GM21528 (cell line): ENCODE data around the gene AHI1.

Experiments used
- ATAC-seq: cut with Tn5 transposase; IDR thresholded peaks from one replicate; pipeline ENCODE4 v1.9.1; 2021; ENCODE audit warnings: mild to moderate bottlenecking, moderate library complexity; ENCODE audit not compliant: unreplicated experiment, low FRiP score

The AHI1 gene

DNA sequence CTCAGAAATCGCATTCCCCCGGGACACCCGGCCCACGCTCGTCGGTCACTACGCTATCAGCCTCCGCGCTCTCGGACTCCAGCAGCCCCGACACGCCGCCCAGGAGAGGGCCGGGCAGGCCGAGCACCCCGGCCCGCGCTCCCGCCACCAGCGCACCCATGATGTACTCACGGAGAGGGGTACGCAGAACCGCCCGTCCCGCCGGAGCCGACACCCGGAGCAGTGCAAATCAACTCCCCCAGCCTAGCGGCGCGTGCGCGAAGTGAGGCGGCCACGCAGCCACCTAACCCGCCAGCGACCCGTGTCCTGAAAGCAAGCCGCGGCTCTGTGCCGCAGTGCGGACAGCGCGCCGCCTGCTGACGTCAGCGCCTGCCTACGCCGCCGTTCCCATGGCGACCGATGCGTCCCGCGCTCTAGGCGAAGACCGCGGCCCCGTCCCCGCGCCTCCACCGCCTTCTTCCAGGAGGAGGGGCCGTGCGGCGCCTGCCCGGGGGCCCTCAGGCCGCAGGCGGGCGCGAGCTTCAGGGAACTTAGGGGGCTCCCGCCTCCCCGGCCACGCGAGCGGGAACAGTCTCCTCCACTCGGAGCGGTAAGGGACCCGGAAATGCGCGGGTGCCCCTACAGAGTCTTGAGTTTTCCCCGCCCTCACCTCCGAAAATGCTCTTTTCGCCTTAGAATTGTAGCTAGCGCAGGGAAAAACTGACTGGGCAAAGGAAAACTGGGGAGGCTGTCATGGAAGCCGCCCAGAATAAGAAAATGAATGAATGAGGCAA lies at the start of gene AHI1:
Gene AHI1, minus strand, starts transcription at position 329 of the 773 bp plus-strand sequence. CDS start 5,503 bp downstream, outside the sequence.
- ATAC-seq: peak; percentile 97

DNA sequence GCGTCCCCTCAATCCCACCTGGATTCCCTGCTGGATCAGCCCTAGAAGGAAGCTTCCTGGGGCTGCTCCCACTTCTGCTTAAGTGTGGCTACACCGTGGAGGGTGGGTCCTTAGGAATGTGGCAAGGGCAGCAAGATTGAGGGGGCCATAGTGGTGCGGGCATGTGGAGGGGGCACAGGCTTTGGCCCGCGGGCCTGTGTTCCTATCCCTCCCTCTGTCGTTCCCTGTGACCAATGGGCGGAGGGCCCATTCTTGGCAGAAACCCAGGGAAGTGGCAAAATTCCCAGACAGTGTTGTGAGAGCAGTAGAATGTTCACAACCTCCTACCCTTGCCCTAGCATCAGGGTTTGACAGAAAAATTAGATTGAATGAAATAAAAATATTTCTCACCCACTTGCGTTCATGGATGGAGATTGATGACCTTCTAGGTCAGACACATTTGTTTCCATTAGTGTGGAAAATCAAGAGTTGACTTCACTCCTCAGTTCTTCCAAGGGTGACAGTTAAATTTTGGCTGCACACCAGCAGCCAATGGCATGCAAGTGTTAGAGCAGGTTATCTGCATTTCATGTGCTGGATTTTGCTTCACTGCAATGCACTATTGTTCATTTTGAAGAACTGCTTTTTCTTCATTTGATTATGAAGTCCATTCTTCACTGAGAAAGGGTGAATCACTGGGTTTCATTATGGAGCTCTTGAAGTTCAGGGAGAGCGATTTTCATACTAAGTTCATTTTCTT lies 49.3 kb upstream of the AHI1 start:
- no peak for ATAC-seq

DNA sequence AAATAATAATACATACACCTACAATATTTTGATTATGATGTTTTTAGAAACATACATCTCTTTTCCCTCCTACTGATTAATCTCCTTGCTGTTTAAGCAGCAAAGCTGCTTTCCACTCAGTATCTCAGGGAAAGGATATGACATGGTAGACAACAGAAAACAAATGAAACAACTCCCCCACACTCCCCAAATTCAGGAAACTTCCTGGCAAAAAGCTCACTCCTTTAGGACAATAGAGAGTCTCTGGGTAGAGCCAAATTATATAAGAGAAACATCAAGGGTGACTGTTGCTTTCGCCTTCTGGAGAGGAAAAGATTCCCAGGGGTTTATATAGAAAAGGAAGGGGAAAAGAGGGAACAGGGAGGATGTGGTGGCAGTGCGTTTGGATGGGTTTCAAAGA lies 48.7 kb upstream of the AHI1 start:
- ATAC-seq: no peak

DNA sequence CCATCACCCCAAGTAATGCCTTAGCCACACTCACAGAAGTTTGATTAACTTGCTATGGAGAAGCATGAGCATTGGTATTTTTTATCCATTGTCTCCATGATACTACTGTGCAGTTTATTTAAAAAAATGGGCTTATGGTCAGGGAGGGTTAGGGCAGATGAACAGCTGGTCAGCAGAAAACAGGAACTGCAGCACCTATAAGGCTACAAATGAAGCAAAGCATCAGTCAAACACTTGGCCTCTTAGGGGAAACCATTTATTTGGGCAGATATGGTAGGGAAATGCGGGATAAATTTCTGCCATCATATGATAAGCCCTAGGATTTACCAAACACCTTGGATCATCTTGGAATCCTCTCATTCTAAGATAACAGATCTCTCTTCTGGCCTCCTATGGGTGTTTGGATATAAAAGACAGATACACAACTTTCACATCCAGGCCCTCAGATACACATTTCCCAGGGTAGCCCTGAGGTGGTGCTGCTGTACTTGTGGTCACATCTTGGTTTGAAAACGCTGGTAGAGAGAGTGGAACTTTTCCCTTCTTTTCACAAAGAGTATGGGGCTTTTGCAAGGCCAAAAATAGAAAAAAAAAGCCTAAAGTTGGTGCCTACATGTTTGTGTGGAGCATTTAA lies 42.8 kb upstream of the AHI1 start:
- ATAC-seq: no peak

DNA sequence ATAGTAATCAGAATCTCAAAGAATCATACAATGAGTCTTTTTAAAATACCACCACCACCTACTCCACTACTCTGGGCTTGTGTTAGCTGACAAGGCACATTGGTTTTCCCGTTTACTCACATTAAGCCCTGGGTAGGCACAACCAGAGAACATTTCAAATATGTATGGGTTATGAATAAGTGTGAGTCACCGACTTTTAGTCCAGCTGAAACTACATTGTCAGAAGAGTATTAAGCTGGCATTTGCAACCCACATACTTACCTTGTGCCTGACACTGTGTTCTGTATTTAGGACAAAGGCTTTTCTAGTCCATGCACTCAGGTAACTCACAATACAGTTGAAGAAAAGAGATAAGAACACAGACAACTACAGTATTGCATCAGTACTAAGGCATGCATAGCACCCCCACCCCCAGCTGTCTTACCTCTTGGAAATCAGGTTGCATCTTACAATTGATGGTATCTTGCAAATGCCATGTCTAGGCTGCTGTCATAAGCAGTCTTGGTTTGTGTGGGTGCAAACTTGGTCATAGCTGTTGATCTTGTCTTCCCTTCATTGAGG lies 40.3 kb upstream of the AHI1 start:
- ATAC-seq: no peak

DNA sequence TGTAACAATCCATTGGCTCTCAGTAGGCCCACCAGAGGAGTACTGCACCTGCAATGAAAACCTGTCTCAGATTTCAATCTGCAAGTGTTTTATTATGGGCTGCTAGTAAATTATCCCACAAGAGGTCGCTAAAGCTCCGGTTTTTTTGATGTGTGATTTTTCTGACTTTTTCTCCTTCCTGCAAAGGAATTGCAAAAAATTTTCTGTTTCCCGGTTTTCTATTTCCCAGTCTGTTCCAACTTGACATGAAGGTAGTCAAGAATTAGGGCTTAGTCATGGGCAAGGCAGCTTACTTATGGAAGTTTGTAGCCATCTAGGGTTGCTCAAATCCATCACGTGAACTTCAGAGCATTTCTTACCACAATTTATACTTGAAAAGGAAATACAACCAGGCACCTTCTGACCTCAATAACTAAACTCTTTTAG lies 38.5 kb upstream of the AHI1 start:
- no peak for ATAC-seq

DNA sequence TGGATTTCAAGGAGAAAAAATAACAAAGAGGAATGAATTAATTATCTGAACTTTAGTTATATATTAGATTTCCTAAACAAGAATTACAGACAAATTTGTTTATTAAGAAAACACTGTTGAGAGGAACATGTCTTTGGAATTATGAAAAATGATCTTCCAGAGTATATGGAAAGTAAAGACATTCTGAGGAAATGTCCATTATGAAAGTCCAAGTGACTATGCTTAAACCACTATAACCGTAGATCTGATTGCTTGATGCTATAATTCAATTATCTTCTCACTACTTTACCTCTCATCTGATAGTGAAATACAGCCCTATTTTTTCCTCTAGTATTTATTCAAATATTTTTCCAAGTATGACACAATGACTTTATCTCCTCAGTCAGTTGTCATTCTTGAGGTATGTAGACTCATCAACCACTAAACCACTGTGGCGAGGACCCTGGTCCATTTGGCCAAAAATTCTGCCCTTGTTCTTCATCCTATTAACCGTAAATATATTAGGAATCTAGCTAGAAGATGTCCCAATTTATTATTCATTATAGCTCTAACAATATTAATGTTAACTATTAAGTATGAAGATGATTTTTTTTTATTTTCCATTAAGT lies 37.3 kb upstream of the AHI1 start:
- ATAC-seq: no peak

DNA sequence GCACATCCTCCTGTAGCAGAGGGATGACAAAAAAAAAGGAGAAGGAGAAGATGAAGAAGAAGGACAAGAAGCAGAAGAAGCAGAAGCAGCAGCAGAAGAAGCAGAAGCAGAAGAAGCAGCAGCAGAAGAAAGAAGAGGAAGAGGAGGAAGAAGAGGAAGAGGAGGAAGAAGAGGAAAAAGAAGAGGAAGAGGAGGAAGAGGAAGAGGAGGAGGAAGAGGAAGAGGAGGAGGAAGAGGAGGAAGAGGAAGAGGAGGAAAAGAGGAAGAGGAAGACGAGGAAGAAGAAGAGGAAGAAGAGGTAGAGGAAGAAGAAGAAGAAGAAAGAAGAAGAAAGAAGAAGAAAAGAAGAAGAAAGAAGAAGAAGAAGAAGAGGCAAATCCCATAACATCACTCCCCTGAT lies 35.0 kb upstream of the AHI1 start:
- no peak for ATAC-seq

DNA sequence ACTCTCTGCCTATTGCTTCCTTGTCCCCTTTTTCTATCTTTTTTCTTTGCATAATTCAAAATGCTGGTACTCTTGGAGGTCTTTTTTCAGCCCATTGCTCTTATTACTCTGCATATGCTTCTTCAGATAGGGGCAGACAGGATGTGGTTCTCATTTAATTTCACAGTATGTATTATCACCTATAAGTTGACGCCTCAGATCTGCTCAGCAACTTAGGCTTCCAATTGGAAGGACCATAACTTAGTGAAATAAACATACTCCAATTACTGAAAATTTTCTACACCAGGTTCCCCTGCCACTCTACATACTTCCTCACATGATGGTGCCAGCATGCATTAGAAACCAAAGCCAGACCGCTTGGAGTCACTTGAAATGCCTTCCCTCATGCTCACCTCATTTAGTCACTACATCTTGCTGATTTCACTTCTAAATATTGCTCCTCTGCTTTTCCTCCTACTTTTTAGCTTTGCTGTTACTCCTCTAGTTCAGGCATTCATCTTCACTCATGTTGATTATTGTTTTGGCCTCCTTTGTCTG lies 34.5 kb upstream of the AHI1 start:
- ATAC-seq: no peak

DNA sequence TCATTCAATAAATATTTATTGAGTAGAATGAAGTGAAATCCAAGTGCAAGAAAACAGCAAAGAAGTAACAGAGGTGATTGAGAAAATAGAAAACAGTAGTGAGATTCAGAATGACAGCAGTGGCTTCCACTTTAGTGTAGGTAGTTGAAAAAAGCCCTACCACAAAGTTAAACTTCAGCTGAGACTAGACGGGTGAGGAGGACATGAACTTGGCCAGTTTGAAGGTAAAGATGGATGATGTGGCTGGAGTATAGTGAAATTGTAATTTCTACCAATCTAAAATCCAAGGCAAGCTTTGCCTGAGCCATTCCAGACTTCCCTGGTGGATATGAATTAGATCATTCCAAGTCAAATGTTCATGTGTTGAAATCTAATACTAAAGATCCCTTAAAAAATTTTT lies 32.6 kb upstream of the AHI1 start:
- no peak for ATAC-seq

DNA sequence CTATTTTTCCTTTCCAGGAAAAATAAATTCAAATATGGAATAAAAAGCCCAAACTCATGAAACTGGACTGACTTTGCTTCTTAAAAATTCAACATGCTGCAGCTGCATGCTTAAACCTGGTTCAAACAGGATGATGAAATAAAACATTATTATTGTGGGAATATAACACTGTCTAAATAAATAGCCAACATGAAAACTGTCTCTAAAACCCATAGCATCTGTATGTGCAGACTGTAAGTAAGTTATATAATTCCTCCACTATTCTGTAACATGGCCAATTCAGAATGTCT lies 30.4 kb upstream of the AHI1 start:
- ATAC-seq: no peak

DNA sequence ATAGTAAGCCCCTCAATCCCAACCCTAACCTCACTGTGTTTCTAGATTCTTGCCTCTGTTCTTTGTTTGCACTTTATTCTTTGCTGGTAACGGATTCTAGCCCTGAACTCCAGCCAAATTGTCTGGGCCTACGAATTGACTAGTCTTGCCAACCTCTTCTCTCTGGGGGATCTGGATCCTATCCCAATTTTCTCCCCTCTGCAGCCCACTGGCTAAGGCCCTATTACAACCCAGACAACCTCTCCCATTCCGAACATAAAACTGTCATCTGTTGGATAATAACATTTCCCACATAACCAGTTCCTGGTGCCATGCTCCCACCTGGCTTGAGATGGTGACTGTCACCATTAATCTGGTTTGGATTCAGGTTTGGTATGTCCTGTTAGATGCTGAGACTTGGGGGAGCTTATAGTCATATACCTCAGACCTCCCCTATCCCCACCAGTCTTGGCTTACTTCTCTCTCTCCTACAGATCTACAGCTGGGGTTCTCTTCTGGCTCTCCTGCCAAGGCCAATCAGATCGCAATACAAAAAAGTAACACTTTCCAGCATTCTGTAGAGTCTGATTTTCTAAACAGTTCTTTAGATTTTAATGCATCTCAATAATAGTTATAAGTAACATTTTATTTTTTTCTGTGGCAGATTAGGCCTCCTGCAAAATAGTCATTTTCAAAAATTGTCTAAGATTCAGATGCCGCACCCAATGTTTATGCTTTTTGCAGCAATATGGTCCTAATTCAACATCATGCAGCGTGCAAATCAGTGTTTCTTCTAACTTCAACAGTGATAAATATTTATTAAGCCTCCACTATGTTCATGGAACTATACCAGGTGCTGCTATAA lies 29.8 kb upstream of the AHI1 start:
- ATAC-seq: no peak

DNA sequence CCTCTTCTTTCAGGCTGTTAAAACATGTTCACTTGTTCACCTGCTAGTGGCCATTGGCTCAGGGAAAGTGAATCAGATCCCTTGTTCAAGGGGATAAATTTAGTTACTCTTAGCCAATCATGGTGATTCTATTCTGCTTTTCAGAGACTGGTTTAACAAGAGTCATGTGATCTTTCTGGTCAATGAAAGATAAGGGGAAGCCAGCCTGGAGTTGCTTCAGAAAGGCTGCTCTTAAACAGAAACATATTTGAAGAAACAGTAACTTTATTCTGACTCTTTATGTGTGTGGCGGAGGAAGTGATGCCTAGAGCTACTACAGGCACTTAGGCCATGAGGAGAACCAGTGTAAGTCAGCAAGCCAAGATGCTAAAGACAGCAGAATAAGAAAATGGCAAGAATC lies 28.1 kb upstream of the AHI1 start:
- no peak for ATAC-seq

DNA sequence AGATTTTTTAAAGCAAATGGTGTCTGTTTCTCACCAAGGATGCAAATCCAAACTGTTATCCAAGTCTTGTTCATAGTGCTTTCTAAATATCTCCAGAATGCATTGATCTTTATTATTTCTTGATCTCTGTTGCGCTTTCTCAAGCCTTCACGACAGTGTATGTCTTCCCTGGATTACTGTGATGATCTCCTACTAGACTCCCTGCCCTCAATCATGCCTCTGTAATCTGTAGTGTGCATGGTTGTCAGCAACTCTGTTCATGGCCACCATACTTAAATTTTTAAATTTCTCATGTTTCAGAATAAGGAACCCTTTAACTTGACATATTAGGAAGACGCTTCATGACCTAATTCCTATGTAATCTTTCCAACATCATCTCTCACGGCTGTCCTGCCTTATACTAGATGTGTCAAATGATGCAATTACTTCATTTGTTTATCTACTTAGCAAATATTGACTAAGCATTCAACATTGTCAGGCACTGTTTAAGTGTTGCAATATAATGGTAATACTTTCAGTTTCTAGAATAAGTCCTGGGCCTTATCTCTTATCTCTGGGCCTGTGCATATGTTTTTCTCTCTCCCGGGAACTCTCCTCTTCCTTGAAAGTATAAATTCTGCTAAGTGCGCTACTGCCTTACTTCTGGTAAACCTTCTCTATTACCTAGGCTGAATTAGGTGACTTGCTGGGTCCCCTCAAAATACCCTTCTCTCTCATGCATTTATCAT lies 25.6 kb upstream of the AHI1 start:
- no peak for ATAC-seq

DNA sequence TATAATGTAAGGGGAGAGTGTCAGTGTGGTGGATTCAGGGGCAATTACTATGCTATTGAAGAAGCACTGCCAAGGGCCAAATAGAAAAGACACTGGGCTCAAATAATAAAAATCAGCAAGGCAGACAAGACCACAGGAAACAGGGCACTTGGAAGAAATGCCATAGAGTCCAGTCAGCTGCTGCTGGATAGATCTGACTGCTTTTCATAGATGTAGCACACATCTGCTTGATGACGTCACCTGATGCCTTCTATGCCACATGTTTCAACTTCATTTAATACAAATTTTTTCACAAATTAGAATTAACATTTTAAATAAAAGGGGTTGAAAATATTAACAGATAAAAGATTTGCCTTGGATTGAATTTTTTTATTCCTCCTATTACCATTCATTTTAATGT lies 23.9 kb upstream of the AHI1 start:
- no peak for ATAC-seq

DNA sequence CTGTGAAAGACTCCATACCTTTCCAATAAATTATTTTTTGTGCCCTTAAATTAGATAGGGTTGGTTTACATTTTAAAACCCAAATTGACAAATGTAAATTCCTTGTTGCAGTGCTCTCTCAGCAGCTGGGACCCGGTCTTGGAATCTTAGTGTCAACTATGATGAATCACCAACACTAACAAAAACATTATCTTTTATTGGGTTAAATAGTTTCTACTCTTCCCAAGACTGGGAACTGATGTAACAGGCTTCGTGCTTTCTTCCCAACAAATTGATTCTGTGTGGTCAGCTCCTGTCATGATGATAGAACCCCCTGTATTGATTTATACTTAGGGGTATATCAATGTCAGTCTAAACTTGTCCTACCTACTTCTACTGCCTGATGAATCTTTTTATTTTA lies 23.2 kb upstream of the AHI1 start:
- ATAC-seq: no peak

DNA sequence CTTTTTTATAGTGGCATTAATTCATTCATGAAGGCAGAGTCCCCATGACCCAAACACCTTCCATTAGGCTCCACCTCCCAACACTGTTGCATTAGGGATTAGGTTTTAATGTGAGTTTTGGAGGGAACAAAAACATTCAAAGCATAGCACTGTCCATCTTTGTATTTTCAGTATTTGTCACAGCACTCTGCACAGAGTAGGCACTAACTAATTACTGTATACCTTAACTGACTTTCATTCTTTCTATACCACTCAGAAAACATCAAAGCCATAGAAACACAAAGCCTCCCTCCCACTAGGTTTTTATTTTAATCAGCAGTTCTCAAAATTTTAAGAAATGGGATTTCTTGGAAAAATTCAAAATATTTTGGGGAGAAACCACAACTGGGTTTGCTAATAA lies 21.8 kb upstream of the AHI1 start:
- ATAC-seq: no peak

DNA sequence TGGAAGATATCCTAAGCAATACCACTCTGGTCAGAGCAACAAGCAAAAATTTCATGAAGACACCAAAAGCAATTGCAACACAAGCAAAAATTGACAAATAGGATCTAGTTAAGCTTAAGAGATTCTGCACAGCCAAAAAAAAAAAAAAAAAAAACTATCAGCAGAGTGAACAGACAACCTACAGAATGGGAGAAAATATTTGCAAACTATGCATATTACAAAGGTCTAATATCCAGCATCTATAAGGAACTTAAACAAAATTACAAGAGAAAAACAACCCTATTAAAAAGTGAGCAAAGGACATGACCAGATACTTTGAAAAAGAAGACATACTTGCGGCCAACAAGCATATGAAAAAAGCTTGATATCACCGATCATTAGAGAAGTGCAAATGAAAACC lies 20.0 kb upstream of the AHI1 start:
- no peak for ATAC-seq

DNA sequence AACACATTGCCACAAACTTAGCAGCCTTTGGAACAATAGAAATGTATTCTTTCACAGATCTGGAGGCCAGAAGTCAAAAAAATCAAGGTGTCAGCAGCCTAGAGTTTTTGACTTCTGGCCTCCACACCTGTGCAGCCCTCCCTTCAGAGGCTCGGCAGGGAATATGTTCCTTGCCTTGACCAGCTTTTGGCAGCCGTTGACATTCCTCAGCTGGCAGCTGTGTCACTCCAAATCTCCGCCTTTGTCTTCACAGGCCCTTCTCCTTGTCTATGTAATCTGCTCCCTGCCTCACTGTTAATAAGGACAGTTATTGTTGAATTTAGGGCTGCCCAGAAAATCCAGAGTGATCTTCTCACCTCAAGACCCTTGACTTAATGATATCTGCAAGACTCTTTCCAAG lies 17.2 kb upstream of the AHI1 start:
- ATAC-seq: no peak
